ENCODE results near the gene RASSF5.
A peak's percentile ranks its signal among the peaks of the same experiment; 100 is the strongest.
"Not testable (repeated sequence)": the region's sequence is repeated elsewhere in the genome, so short reads cannot be mapped to it uniquely, and the experiment has no call there.

RASSF5 gene

GRCh38 chr1:206586501-206587445, 79.4 kb downstream of the RASSF5 start:
- DNase-seq (ENCODE audit: low read depth in 2 of 2), result no peak

DNA sequence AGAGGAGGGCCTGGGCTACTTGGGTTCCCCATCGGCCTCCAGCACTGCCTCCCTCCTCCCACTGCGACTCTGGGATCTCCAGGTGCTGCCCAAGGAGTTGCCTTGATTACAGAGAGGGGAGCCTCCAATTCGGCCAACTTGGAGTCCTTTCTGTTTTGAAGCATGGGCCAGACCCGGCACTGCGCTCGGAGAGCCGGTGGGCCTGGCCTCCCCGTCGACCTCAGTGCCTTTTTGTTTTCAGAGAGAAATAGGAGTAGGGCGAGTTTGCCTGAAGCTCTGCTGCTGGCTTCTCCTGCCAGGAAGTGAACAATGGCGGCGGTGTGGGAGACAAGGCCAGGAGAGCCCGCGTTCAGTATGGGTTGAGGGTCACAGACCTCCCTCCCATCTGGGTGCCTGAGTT, 80.6 kb downstream of the RASSF5 start:
- no peak for DNase-seq (ENCODE audit: low read depth in 2 of 2)

- DNase-seq (ENCODE audit: low read depth in 2 of 2), result no peak
Observed at GRCh38 chr1:206588492-206588891, 81.2 kb downstream of the RASSF5 start.

GRCh38 chr1:206589206-206589605, 81.9 kb downstream of the RASSF5 start:
- DNase-seq (ENCODE audit: low read depth in 2 of 2), result no peak

- DNase-seq (ENCODE audit: low read depth in 2 of 2), result no peak
Observed at GRCh38 chr1:206590025-206590758, 82.9 kb downstream of the RASSF5 start.

DNA sequence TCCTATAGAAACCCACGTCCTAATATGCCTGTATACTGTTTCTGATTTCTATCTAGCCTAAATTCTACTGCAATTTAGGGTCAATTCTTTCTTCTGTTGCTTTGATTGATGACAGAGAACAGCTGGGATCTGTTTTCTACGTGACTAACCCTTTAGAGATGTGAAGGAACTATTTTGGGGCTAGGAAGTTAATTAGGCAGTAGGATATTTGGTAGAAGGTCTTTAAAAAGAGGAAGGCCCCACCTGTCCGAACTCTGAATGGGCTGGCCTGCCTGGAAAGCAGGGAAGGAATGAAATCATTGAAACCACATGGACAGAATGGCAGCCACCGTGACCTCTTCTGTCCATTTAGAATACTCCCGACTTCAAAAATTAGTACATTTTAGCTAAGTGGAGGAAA, 83.9 kb downstream of the RASSF5 start:
- no peak for DNase-seq (ENCODE audit: low read depth in 2 of 2)

DNA sequence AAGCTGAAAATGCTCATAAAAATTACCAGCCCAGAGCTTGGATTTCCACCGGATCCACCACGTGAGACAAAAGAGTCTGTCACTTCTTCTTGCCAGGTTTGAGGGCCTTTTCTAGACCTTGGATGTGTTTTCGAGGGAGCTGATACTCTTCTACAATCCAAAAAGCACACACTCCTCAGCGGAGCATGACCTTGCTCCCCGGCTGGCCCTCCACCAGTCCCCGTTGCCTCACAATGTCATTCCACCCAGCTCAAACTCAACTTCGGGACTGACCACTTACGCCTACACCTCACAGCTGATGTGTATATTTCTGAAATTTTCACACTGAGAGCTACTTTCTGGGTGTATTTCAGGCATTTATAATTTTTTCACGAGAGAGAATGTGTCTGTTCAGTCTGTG, 84.4 kb downstream of the RASSF5 start:
- DNase-seq (ENCODE audit: low read depth in 2 of 2), result no peak

DNA sequence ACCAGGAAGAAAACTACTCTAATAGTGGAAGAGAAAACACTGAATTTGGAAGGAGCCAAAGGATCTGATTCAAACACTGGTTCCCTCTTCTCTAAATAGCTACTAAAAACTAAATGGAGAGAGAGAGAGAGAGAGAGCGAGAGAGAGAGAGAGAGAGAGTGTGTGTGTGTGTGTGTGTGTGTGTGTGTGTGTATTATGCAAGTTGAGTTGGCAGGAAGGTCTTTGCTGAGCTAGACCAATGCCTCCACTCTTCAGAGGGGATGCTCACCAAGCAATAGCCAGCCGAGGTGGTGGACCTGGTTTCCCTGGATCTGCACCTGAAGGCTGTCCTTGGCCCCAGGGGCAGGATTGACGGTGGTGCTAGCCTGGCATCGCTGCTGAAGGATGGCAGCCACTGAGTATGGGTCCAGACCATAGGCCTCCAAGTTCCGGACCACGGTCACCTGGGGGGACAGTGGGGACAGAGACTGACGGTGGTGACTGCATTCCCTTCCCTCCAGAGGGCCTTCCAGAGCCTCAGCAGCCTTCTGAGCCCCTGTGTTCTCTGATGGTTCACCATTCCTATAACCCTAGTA, 86.1 kb downstream of the RASSF5 start:
- no peak for DNase-seq (ENCODE audit: low read depth in 2 of 2)

- DNase-seq (ENCODE audit: low read depth in 2 of 2), result no peak
Observed at GRCh38 chr1:206595581-206596318, 88.4 kb downstream of the RASSF5 start.

GRCh38 chr1:206596319-206596666, 89.0 kb downstream of the RASSF5 start:
- DNase-seq (ENCODE audit: low read depth in 2 of 2), result no peak

GRCh38 chr1:206600527-206600926, 93.2 kb downstream of the RASSF5 start:
- no peak for DNase-seq (ENCODE audit: low read depth in 2 of 2)

- no peak for DNase-seq (ENCODE audit: low read depth in 2 of 2)
Observed at GRCh38 chr1:206604861-206605260, 97.5 kb downstream of the RASSF5 start.

DNA sequence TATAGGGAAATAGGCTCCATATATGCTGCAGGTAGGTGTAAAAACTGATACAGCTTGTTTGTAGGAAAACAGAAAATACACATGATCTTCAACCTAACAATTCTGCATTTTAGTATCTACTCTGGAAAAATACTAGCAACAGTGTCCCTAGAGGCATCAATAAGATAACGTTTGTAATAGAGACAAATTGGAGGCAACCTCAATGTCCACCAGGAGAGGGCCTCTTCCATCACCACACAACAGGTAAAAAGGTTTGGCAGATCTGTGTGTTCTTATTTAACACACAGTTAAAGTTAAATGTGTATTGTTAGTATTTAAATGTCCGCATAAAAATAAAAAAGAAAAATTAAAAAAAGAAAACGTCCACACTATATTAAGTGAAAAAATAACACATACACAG, 99.5 kb downstream of the RASSF5 start:
- no peak for DNase-seq (ENCODE audit: low read depth in 2 of 2)

- DNase-seq (ENCODE audit: low read depth in 2 of 2), result peak in 1 of 2 donors; percentile 34
Observed at GRCh38 chr1:206608108-206608698, 100.9 kb downstream of the RASSF5 start.

DNA sequence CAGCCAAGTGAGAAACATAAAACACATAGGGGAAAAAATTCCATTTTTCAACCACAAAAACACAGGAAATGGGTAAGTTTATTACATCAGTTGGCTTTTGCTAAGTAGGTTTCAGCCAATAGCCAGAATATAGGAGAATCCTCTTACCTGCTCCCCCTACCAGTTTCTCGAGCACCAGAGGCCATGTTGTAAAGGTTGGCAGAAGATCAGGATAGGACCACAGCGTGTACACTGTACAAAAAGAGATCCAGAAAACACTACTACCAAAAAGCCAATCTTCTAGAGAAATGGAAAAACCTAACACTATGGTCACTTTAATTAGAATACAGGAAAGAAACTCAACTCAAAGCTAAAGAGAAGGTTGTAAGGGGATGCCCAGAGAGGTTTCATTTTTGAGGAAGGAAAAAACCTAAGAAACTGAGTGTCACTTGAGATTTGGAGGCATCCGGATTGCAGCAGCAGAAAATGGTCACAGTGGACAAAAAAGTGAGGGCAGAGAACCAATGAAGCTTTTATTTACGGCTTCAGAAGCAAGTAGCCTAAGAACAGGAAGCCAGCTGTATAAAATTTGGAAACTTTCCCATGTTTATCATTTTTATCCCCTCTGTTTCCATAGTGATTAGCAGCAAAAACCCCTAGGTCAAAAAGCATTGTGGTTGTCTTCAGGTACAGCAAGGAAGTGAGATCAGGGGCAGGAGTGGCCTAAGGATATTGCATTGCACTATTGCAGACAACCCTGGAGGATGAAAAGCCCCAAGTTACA, 102.1 kb downstream of the RASSF5 start:
- DNase-seq (ENCODE audit: low read depth in 2 of 2), result no peak

- DNase-seq (ENCODE audit: low read depth in 2 of 2), result peak; percentile 89 to 90
Observed at GRCh38 chr1:206612129-206612876, 105.0 kb downstream of the RASSF5 start, which contains the start of gene EIF2D. TSS of gene EIF2D (minus strand) at chr1:206612465. CDS start at chr1:206612342, 123 bp downstream.

- DNase-seq (ENCODE audit: low read depth in 2 of 2), result not testable (repeated sequence)
Observed at GRCh38 chr1:206626396-206626795, 119.1 kb downstream of the RASSF5 start.

GRCh38 chr1:206628916-206629315, 121.6 kb downstream of the RASSF5 start:
- no peak for DNase-seq (ENCODE audit: low read depth in 2 of 2)

DNA sequence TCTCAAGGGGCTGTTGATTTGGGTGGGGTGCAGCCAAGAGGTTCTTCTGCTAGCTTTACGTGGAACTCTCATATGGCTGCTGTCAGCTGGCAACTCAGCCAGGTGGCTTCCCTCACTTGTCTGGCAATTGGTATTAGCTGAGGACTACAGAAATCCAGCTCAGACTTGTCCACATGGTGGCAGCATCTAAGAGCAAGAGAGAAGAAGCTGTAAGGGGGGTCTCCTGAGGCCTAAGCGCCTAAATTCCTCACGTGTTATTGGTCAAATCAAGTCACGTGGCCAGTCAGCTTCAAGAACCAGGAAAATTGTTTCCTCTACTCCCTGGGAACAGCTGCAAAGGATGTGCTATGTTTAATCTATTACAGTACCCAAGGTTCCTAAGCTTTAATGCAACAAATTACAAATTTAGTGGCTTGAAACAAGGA, 123.8 kb downstream of the RASSF5 start:
- no peak for DNase-seq (ENCODE audit: low read depth in 2 of 2)

DNA sequence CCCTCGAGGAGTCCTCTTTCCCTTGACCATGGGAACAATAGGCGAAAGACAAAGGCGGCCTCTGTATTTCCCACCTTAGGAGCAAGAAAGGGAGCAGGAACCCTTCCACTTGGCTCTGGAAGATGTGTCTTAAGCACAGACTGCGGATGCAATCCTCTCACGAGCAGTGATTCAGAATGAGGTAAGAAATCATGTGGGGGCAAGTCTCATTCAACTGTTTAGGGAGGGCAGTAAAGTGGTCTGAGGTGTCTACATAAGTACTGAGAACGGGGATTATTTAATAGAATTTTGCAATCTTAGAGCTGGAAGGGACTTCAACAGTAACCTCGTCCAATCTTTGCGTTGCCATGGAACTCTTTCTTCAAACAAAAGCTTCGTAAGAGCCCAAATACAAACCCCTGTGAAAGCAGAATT, 126.4 kb downstream of the RASSF5 start:
- DNase-seq (ENCODE audit: low read depth in 2 of 2), result no peak
